GM21786 (cell line): ENCODE data around the gene TPI1.

Experiments used
- ATAC-seq: cut with Tn5 transposase; IDR thresholded peaks from one replicate; pipeline ENCODE4 v1.9.1; 2021; ENCODE audit not compliant: unreplicated experiment

Gene TPI1

DNA sequence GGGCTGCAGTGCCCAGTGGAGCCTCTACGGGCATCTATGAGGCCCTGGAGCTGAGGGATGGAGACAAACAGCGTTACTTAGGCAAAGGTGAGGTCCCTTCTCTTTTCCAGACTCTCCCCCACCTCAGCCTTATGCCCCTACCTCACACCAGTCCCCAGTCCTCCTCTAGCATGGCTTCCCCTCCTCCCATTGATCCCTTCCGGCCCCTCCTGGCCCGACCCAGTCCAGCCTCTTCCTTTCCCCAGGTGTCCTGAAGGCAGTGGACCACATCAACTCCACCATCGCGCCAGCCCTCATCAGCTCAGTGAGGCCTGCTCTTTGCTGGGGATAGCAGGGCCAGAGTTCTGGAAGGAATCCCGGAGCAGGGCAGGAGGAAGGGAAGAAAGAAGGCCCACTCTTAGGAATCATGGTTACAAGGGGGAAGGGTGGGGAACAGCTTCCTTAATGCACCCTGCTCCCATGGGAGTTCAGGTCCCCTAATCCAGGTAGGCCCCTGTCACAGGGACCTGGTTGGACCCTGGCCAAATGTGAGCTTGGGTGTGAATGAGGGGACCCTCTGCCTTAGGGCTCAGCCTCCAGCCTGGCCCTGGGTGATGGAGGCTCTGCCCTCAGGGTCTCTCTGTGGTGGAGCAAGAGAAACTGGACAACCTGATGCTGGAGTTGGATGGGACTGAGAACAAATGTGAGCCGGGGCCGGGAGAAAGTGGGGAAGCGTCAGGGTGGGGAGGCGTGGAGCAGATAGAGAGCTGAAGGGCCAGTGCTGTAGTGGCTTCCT is 49.3 kb downstream of the TPI1 start:
- ATAC-seq = no peak

DNA sequence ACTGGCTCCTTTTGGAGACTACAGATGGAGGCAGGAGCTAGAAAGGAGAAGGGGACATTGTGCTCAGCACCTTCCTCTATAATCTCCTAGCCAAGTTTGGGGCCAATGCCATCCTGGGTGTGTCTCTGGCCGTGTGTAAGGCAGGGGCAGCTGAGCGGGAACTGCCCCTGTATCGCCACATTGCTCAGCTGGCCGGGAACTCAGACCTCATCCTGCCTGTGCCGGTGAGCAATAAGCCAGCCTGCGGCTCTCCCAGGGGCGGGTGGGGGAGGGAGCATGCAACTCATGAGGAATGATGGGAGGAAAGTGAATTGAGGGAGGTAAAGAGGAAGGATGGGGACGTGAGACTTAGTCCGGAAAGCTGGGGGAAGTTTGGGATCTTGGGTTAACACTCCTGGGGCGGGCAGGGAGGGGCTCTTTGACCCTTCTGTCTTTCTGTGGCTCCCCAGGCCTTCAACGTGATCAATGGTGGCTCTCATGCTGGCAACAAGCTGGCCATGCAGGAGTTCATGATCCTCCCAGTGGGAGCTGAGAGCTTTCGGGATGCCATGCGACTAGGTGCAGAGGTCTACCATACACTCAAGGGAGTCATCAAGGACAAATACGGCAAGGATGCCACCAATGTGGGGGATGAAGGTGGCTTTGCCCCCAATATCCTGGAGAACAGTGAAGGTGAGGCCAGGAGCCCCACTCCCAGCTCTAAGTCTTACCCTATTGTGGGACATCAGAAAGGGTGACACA is 50.3 kb downstream of the TPI1 start:
- no peak for ATAC-seq

DNA sequence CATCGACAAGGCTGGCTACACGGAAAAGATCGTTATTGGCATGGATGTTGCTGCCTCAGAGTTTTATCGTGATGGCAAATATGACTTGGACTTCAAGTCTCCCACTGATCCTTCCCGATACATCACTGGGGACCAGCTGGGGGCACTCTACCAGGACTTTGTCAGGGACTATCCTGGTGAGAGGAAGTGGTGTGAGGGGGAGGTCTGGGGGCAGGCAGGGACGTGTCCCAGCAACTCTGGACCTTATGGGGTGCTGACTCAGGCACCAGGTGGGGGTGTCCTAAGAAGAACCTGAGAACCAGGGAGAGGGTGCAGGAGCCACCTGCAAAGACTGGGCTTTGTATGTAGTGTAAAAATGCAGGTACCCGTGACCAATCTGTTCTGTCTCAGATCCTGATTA is 52.3 kb downstream of the TPI1 start:
- ATAC-seq = no peak
